Measurements from ENCODE around the gene ZNF223. TPM values are rescaled to one million over a fixed set of nuclear protein-coding genes. Genes with fewer than 3 reads are reported as not detected.
A peak's percentile ranks its signal among the peaks of the same experiment; 100 is the strongest.

ZNF223 gene
- 1 to 10 TPM; 6.8 to 8.0 TPM for total RNA-seq
- 1 to 10 TPM; 2.2 to 2.7 TPM for polyA plus RNA-seq

- Mint-ChIP-seq H3K27me3 (peaks cover 3 to 4% of the 10 kb centered on the region in 2 donors), H3K4me3 (peak within 1 kb of the TSS; percentile 86 to 97 (median 94)), H3K9me3 (peaks cover 2 to 52% (median 36%) of the 10 kb centered on the region in 8 donors), H3K27ac (peak within 1 kb of the TSS; percentile 27 to 88 (median 84)), H3K36me3 (peaks cover 31 to 41% of the 10 kb centered on the region in 2 donors), H3K4me1 (peaks cover 18 to 28% (median 26%) of the 10 kb centered on the region in 4 donors)
- Histone ChIP-seq H3K9me3 (ENCODE audit: control insufficient read depth in 1 of 2, low read length in 2 of 2) (peaks cover 0 to 5% of the 10 kb centered on the region in 2 donors), H3K4me1 (ENCODE audit: insufficient read depth, low read length) (peaks cover 8% of the 10 kb centered on the region), H3K27ac (ENCODE audit: low read depth, low read length) (no peak within 1 kb of the TSS), H3K4me3 (ENCODE audit: low read length in 2 of 2) (peak within 1 kb of the TSS; percentile 61 to 76), H3K27me3 (ENCODE audit: insufficient read depth, low read length) (no peaks in the 10 kb centered on the region), H3K36me3 (ENCODE audit: insufficient read depth, low read length) (no peaks in the 10 kb centered on the region)
- intact Hi-C loops (cut with micrococcal nuclease): loop anchor here (1.0 kb wide), 3 partner anchors 20 to 61 kb away; partner anchors contain the start of genes ZNF225 and ZNF284
- DNase-seq: peak; percentile 40 to 51 (median 45)
- ChIA-PET CTCF (ENCODE audit: partially characterized antibody) (interaction anchor here (1.1 to 1.8 kb wide), 3 partner anchors 13 to 43 kb away, joined by 3 to 6 read pairs (median 3); partner anchors contain the start of genes ZNF222 and ZNF224), POLR2A (ENCODE audit: partially characterized antibody) (interaction anchor here (1.0 to 2.2 kb wide), 5 partner anchors 48 to 161 kb away, joined by 3 to 8 read pairs (median 6); partner anchors contain the start of genes ZNF225, ZNF227 and ZNF45)
These were observed at the start of gene ZNF223 for GRCh38 chr19:44051650-44052402. TSS of gene ZNF223 (plus strand) at chr19:44052036. CDS start at chr19:44055177, 3,141 bp downstream.

GRCh38 chr19:44002212-44002565 is 49.6 kb upstream of the ZNF223 start:
- peaks cover 39% of the 10 kb centered on the region in 2 donors for H3K36me3 Mint-ChIP-seq

GRCh38 chr19:44002566-44003460 is 49.0 kb upstream of the ZNF223 start, which contains the start of gene ZNF230:
TSS of gene ZNF230 (plus strand) at chr19:44002957. CDS start at chr19:44007079, 4,122 bp downstream.
- H3K27ac Mint-ChIP-seq: peak within 1 kb of the TSS; percentile 79 to 98 (median 97)
- Histone ChIP-seq H3K36me3 (ENCODE audit: insufficient read depth, low read length) (peaks cover 6% of the 10 kb centered on the region), H3K27ac (ENCODE audit: low read depth, low read length) (peak within 1 kb of the TSS; percentile 58), H3K4me3 (ENCODE audit: low read length in 2 of 2) (peak within 1 kb of the TSS; percentile 66 to 75), H3K4me1 (ENCODE audit: insufficient read depth, low read length) (peaks cover 16% of the 10 kb centered on the region), H3K27me3 (ENCODE audit: insufficient read depth, low read length) (no peaks in the 10 kb centered on the region), H3K9me3 (ENCODE audit: control insufficient read depth in 1 of 2, low read length in 2 of 2) (peaks cover 0 to under 1% of the 10 kb centered on the region in 2 donors)
- H3K4me3 Mint-ChIP-seq: peak within 1 kb of the TSS; percentile 98 to 100 (median 99)
- CTCF ChIA-PET (ENCODE audit: partially characterized antibody): interaction anchor here (1.0 kb wide), 1 partner anchor 70 kb away, joined by 3 read pairs; no protein-coding TSS in a partner anchor
- intact Hi-C loops (cut with micrococcal nuclease): loop anchor here (1.0 to 2.0 kb wide), 11 partner anchors 19 to 209 kb away; partner anchors contain the start of genes ZNF155, ZNF222, ZNF224 and ZNF225
- H3K9me3 Mint-ChIP-seq: peaks cover 14 to 42% (median 34%) of the 10 kb centered on the region in 8 donors
- H3K4me1 Mint-ChIP-seq: peaks cover 22 to 30% (median 23%) of the 10 kb centered on the region in 4 donors
- H3K36me3 Mint-ChIP-seq: peaks cover 39 to 41% of the 10 kb centered on the region in 2 donors
- peak; percentile 80 to 89 (median 83) for DNase-seq
- POLR2A ChIA-PET (ENCODE audit: partially characterized antibody): interaction anchor here (1.1 to 2.0 kb wide), 7 partner anchors 23 to 497 kb away, joined by 3 to 8 read pairs (median 6); partner anchors contain the start of genes ZNF180, ZNF221, ZNF222 and ZNF224
- H3K27me3 Mint-ChIP-seq: no peaks in the 10 kb centered on the region

More at GRCh38 chr19:44002212-44002565, 49.6 kb upstream of the ZNF223 start:
- peak overlapping the region; percentile 58 for H3K27ac ChIP-seq (ENCODE audit: low read depth, low read length)
- H3K27me3 ChIP-seq (ENCODE audit: insufficient read depth, low read length): no peaks in the 10 kb centered on the region
- peaks cover 21 to 30% (median 23%) of the 10 kb centered on the region in 4 donors for H3K4me1 Mint-ChIP-seq
- H3K27ac Mint-ChIP-seq: peak overlapping the region; percentile 79 to 98 (median 97)
- ChIA-PET POLR2A (ENCODE audit: partially characterized antibody) (interaction anchor here (0.6 to 2.0 kb wide), 5 partner anchors 23 to 1490 kb away, joined by 3 to 6 read pairs (median 5); partner anchors contain the start of genes ZNF221, ZNF222, ZNF235 and ZNF45), CTCF (ENCODE audit: partially characterized antibody) (no interaction called here)
- peaks cover 16% of the 10 kb centered on the region for H3K4me1 ChIP-seq (ENCODE audit: insufficient read depth, low read length)
- H3K9me3 ChIP-seq (ENCODE audit: control insufficient read depth in 1 of 2, low read length in 2 of 2): no peaks in the 10 kb centered on the region
- peak overlapping the region; percentile 66 to 75 for H3K4me3 ChIP-seq (ENCODE audit: low read length in 2 of 2)
- intact Hi-C loops (cut with micrococcal nuclease): loop anchor here (1.0 to 2.0 kb wide), 11 partner anchors 18 to 210 kb away; partner anchors contain the start of genes ZNF155, ZNF222, ZNF224 and ZNF225
- peak overlapping the region; percentile 98 to 100 (median 99) for H3K4me3 Mint-ChIP-seq
- no peaks in the 10 kb centered on the region for H3K27me3 Mint-ChIP-seq
- no peaks in the 10 kb centered on the region for H3K36me3 ChIP-seq (ENCODE audit: insufficient read depth, low read length)
- DNase-seq: no peak
- peaks cover 13 to 42% (median 33%) of the 10 kb centered on the region in 8 donors for H3K9me3 Mint-ChIP-seq

GRCh38 chr19:44003461-44004009 is 48.3 kb upstream of the ZNF223 start:
- peak overlapping the region; percentile 98 to 100 (median 99) for H3K4me3 Mint-ChIP-seq
- intact Hi-C loops (cut with micrococcal nuclease): loop anchor here (2.0 kb wide), 2 partner anchors 69 to 91 kb away; partner anchors contain the start of genes ZNF224 and ZNF284
- H3K9me3 ChIP-seq (ENCODE audit: control insufficient read depth in 1 of 2, low read length in 2 of 2): peaks cover 0 to 6% of the 10 kb centered on the region in 2 donors
- peaks cover 22 to 30% (median 23%) of the 10 kb centered on the region in 4 donors for H3K4me1 Mint-ChIP-seq
- ChIA-PET CTCF (ENCODE audit: partially characterized antibody) (interaction anchor here (0.9 to 1.0 kb wide), 2 partner anchors 47 to 69 kb away, joined by 3 read pairs; no protein-coding TSS in a partner anchor), POLR2A (ENCODE audit: partially characterized antibody) (interaction anchor here (0.7 to 1.8 kb wide), 7 partner anchors 15 to 497 kb away, joined by 3 to 8 read pairs (median 5); partner anchors contain the start of genes ZNF180, ZNF222, ZNF224 and ZNF226)
- no peaks in the 10 kb centered on the region for H3K27me3 Mint-ChIP-seq
- peaks cover 13% of the 10 kb centered on the region for H3K36me3 ChIP-seq (ENCODE audit: insufficient read depth, low read length)
- peak overlapping the region; percentile 66 to 75 for H3K4me3 ChIP-seq (ENCODE audit: low read length in 2 of 2)
- H3K36me3 Mint-ChIP-seq: peaks cover 39 to 46% of the 10 kb centered on the region in 2 donors
- no peaks in the 10 kb centered on the region for H3K27me3 ChIP-seq (ENCODE audit: insufficient read depth, low read length)
- H3K9me3 Mint-ChIP-seq: peaks cover 15 to 44% (median 33%) of the 10 kb centered on the region in 8 donors
- peak overlapping the region; percentile 79 to 98 (median 97) for H3K27ac Mint-ChIP-seq
- peaks cover 16% of the 10 kb centered on the region for H3K4me1 ChIP-seq (ENCODE audit: insufficient read depth, low read length)
- no peak for DNase-seq
- peak overlapping the region; percentile 58 for H3K27ac ChIP-seq (ENCODE audit: low read depth, low read length)

- intact Hi-C loops (cut with micrococcal nuclease): no loop called here
- ChIA-PET POLR2A (ENCODE audit: partially characterized antibody) (no interaction called here), CTCF (ENCODE audit: partially characterized antibody) (no interaction called here)
- Histone ChIP-seq H3K4me3 (ENCODE audit: low read length in 2 of 2) (no peak overlapping the region), H3K9me3 (ENCODE audit: control insufficient read depth in 1 of 2, low read length in 2 of 2) (peaks cover 7 to 27% of the 10 kb centered on the region in 2 donors), H3K27ac (ENCODE audit: low read depth, low read length) (no peak overlapping the region), H3K27me3 (ENCODE audit: insufficient read depth, low read length) (no peaks in the 10 kb centered on the region), H3K36me3 (ENCODE audit: insufficient read depth, low read length) (peaks cover 36% of the 10 kb centered on the region), H3K4me1 (ENCODE audit: insufficient read depth, low read length) (peaks cover 16% of the 10 kb centered on the region)
- Mint-ChIP-seq H3K27me3 (no peaks in the 10 kb centered on the region), H3K4me3 (no peak overlapping the region), H3K4me1 (peaks cover 22 to 30% (median 23%) of the 10 kb centered on the region in 4 donors), H3K36me3 (peaks cover 60 to 68% of the 10 kb centered on the region in 2 donors), H3K27ac (no peak overlapping the region), H3K9me3 (peaks cover 15 to 58% (median 52%) of the 10 kb centered on the region in 8 donors)
- no peak for DNase-seq
These were observed 45.9 kb upstream of the ZNF223 start for GRCh38 chr19:44005973-44006372.

- H3K4me3 Mint-ChIP-seq: no peak overlapping the region
- intact Hi-C loops (cut with micrococcal nuclease): no loop called here
- H3K27me3 Mint-ChIP-seq: no peaks in the 10 kb centered on the region
- Histone ChIP-seq H3K4me1 (ENCODE audit: insufficient read depth, low read length) (peaks cover 9% of the 10 kb centered on the region), H3K4me3 (ENCODE audit: low read length in 2 of 2) (no peak overlapping the region), H3K36me3 (ENCODE audit: insufficient read depth, low read length) (peaks cover 37% of the 10 kb centered on the region), H3K9me3 (ENCODE audit: control insufficient read depth in 1 of 2, low read length in 2 of 2) (peaks cover 16 to 38% of the 10 kb centered on the region in 2 donors), H3K27ac (ENCODE audit: low read depth, low read length) (no peak overlapping the region), H3K27me3 (ENCODE audit: insufficient read depth, low read length) (no peaks in the 10 kb centered on the region)
- ChIA-PET CTCF (ENCODE audit: partially characterized antibody) (no interaction called here), POLR2A (ENCODE audit: partially characterized antibody) (no interaction called here)
- peaks cover 16 to 21% (median 16%) of the 10 kb centered on the region in 4 donors for H3K4me1 Mint-ChIP-seq
- no peak overlapping the region for H3K27ac Mint-ChIP-seq
- H3K9me3 Mint-ChIP-seq: peaks cover 15 to 72% (median 62%) of the 10 kb centered on the region in 8 donors
- DNase-seq: no peak
- peaks cover 74% of the 10 kb centered on the region in 2 donors for H3K36me3 Mint-ChIP-seq
These were observed 44.4 kb upstream of the ZNF223 start for GRCh38 chr19:44007473-44007872.

All from CD4-positive, alpha-beta memory T cell (primary cell).